Measurements from ENCODE around the gene WFS1.

WFS1 gene

DNA sequence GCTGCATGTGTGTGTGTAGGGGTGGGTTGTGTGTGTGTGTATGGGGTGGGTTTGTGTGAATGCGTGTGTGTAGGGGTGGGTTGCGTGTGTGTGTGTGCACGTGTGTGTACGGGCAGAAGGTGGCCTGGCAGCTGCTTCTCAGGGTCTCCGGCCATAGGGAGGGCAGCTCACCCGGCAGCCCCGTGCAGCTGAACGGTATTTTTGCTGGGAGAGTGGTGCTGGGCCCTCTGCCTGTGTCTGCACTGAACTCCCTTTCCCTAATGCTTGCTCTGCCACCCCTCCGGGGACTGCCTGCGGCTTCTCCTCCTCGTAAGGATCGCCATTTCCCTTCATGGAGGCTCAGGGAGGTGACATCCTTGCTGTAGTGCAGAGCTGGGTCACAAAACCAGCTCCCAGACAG lies 30.2 kb downstream of the WFS1 start:
- Histone ChIP-seq H3K27me3 (ENCODE audit: control insufficient read depth, insufficient read depth, low read length) (no peaks in the 10 kb centered on the region), H3K27ac (ENCODE audit: low read length) (no peak overlapping the region), H3K36me3 (ENCODE audit: control insufficient read depth, insufficient read depth, low read length) (peaks cover 33% of the 10 kb centered on the region), H3K9me3 (ENCODE audit: control insufficient read depth, insufficient read depth, low read length) (no peaks in the 10 kb centered on the region), H3K4me1 (ENCODE audit: control insufficient read depth, insufficient read depth, low read length) (no peaks in the 10 kb centered on the region), H3K4me3 (ENCODE audit: low read length) (no peak overlapping the region)
- no peak for DNase-seq (ENCODE audit: low read depth, low spot score)
- 100% methylated on average over 2 of the region's 12 CpGs for WGBS (ENCODE audit: insufficient coverage, insufficient read length)

DNA sequence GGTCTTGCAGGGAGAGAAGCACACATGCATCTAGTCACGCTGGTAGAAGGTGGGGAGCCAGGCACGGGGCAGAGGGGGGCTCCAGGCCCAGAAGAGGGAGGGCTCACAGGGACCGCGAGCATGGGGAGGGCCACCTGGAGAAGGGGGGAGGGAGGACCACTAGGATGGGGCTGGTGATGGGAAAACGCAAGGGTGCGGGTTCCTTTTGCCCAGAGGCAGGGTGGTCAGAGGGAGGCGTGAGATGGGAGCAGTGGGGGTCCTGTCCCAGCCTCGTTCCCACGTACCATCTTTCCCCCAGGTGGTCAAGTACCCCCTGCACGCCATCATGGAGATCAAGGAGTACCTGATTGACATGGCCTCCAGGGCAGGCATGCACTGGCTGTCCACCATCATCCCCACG lies 30.7 kb downstream of the WFS1 start:
- 100% methylated on average over 1 of the region's 11 CpGs for WGBS (ENCODE audit: insufficient coverage, insufficient read length)
- Histone ChIP-seq H3K36me3 (ENCODE audit: control insufficient read depth, insufficient read depth, low read length) (peaks cover 29% of the 10 kb centered on the region), H3K4me3 (ENCODE audit: low read length) (no peak overlapping the region), H3K9me3 (ENCODE audit: control insufficient read depth, insufficient read depth, low read length) (no peaks in the 10 kb centered on the region), H3K27me3 (ENCODE audit: control insufficient read depth, insufficient read depth, low read length) (no peaks in the 10 kb centered on the region), H3K4me1 (ENCODE audit: control insufficient read depth, insufficient read depth, low read length) (no peaks in the 10 kb centered on the region), H3K27ac (ENCODE audit: low read length) (no peak overlapping the region)
- no peak for DNase-seq (ENCODE audit: low read depth, low spot score)

DNA sequence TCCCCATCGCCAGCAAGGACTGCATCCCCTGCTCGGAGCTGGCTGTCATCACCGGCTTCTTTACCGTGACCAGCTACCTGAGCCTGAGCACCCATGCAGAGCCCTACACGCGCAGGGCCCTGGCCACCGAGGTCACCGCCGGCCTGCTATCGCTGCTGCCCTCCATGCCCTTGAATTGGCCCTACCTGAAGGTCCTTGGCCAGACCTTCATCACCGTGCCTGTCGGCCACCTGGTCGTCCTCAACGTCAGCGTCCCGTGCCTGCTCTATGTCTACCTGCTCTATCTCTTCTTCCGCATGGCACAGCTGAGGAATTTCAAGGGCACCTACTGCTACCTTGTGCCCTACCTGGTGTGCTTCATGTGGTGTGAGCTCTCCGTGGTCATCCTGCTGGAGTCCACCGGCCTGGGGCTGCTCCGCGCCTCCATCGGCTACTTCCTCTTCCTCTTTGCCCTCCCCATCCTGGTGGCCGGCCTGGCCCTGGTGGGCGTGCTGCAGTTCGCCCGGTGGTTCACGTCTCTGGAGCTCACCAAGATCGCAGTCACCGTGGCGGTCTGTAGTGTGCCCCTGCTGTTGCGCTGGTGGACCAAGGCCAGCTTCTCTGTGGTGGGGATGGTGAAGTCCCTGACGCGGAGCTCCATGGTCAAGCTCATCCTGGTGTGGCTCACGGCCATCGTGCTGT lies 31.5 kb downstream of the WFS1 start:
- no peaks in the 10 kb centered on the region for H3K9me3 ChIP-seq (ENCODE audit: control insufficient read depth, insufficient read depth, low read length)
- peaks cover 26% of the 10 kb centered on the region for H3K36me3 ChIP-seq (ENCODE audit: control insufficient read depth, insufficient read depth, low read length)
- H3K27ac ChIP-seq (ENCODE audit: low read length) = no peak overlapping the region
- no peak for DNase-seq (ENCODE audit: low read depth, low spot score)
- no peaks in the 10 kb centered on the region for H3K4me1 ChIP-seq (ENCODE audit: control insufficient read depth, insufficient read depth, low read length)
- no peaks in the 10 kb centered on the region for H3K27me3 ChIP-seq (ENCODE audit: control insufficient read depth, insufficient read depth, low read length)
- no CpG with 5 or more reads among the region's 35 CpGs for WGBS (ENCODE audit: insufficient coverage, insufficient read length)
- H3K4me3 ChIP-seq (ENCODE audit: low read length) = no peak overlapping the region

DNA sequence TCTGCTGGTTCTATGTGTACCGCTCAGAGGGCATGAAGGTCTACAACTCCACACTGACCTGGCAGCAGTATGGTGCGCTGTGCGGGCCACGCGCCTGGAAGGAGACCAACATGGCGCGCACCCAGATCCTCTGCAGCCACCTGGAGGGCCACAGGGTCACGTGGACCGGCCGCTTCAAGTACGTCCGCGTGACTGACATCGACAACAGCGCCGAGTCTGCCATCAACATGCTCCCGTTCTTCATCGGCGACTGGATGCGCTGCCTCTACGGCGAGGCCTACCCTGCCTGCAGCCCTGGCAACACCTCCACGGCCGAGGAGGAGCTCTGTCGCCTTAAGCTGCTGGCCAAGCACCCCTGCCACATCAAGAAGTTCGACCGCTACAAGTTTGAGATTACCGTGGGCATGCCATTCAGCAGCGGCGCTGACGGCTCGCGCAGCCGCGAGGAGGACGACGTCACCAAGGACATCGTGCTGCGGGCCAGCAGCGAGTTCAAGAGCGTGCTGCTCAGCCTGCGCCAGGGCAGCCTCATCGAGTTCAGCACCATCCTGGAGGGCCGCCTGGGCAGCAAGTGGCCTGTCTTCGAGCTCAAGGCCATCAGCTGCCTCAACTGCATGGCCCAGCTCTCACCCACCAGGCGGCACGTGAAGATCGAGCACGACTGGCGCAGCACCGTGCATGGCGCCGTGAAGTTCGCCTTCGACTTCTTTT lies 32.2 kb downstream of the WFS1 start:
- no peak overlapping the region for H3K4me3 ChIP-seq (ENCODE audit: low read length)
- no peak overlapping the region for H3K27ac ChIP-seq (ENCODE audit: low read length)
- H3K36me3 ChIP-seq (ENCODE audit: control insufficient read depth, insufficient read depth, low read length) = peaks cover 26% of the 10 kb centered on the region
- WGBS (ENCODE audit: insufficient coverage, insufficient read length) = no CpG with 5 or more reads among the region's 55 CpGs
- no peak for DNase-seq (ENCODE audit: low read depth, low spot score)
- no peaks in the 10 kb centered on the region for H3K9me3 ChIP-seq (ENCODE audit: control insufficient read depth, insufficient read depth, low read length)
- no peaks in the 10 kb centered on the region for H3K4me1 ChIP-seq (ENCODE audit: control insufficient read depth, insufficient read depth, low read length)
- no peaks in the 10 kb centered on the region for H3K27me3 ChIP-seq (ENCODE audit: control insufficient read depth, insufficient read depth, low read length)

DNA sequence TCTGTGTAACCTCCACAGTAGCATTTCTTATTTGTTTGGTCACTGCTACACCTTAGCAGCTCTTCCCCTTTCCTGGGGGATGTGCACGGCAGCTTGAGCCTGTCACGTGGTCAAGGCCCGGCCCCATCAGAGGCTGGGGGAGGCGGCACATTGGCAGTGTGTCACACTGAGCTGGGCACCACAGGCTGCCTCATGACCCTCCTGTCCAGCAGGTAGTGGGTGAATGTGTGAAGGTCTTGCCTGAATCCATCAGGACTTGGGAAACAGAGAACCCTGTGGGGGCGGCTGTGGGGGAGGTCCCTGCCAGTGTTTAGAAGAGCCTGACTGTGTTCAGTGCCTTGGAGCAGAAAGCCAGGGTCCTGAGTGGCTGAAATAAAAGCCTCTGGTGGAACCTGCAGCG lies 33.2 kb downstream of the WFS1 start:
- H3K4me3 ChIP-seq (ENCODE audit: low read length) = no peak overlapping the region
- peaks cover 26% of the 10 kb centered on the region for H3K36me3 ChIP-seq (ENCODE audit: control insufficient read depth, insufficient read depth, low read length)
- DNase-seq (ENCODE audit: low read depth, low spot score) = no peak
- H3K9me3 ChIP-seq (ENCODE audit: control insufficient read depth, insufficient read depth, low read length) = no peaks in the 10 kb centered on the region
- no CpG with 5 or more reads among the region's 6 CpGs for WGBS (ENCODE audit: insufficient coverage, insufficient read length)
- no peaks in the 10 kb centered on the region for H3K4me1 ChIP-seq (ENCODE audit: control insufficient read depth, insufficient read depth, low read length)
- no peaks in the 10 kb centered on the region for H3K27me3 ChIP-seq (ENCODE audit: control insufficient read depth, insufficient read depth, low read length)
- H3K27ac ChIP-seq (ENCODE audit: low read length) = no peak overlapping the region

DNA sequence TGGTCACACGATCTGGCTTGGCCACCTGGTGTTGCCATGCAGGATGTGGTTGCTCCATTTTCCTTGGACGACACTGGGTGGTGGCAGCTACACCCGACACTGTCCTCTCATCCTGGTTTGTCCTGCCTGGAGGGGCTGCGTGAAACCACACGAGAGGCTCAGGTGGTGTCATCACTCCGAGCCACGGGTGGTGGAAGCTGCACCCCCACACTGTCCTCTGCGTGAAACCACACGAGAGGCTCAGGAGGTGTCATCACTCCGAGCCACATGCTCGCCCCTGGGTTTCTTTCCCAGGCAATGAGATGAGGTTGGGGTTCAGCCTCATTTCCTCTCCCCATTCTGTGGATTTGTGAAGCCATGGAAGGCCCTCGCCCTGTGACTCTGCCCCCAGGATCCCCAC lies 34.3 kb downstream of the WFS1 start:
- Histone ChIP-seq H3K27ac (ENCODE audit: low read length) (no peak overlapping the region), H3K4me1 (ENCODE audit: control insufficient read depth, insufficient read depth, low read length) (no peaks in the 10 kb centered on the region), H3K27me3 (ENCODE audit: control insufficient read depth, insufficient read depth, low read length) (no peaks in the 10 kb centered on the region), H3K4me3 (ENCODE audit: low read length) (no peak overlapping the region), H3K9me3 (ENCODE audit: control insufficient read depth, insufficient read depth, low read length) (no peaks in the 10 kb centered on the region), H3K36me3 (ENCODE audit: control insufficient read depth, insufficient read depth, low read length) (peaks cover 26% of the 10 kb centered on the region)
- no peak for DNase-seq (ENCODE audit: low read depth, low spot score)
- WGBS (ENCODE audit: insufficient coverage, insufficient read length) = no CpG with 5 or more reads among the region's 12 CpGs

DNA sequence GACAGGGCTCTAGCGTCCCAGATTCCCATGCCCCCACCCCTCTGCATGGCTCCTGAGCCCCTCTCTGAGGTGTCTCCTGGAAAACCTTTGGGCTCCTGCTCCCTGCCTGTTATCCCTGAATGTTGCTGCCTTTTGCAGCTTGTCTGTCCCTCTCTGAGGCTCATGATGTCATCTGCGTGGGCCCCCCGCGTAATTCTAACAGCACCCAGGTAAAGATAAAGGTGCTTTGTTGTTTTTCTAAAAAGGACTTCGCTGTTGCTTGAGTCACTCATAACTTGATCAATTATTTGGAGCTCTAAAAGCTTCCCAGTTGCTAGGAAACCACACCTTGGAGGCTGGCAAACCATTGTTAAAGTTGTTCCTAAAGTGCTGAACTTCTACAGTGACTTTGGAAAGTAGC lies 36.6 kb downstream of the WFS1 start:
- Histone ChIP-seq H3K27me3 (ENCODE audit: control insufficient read depth, insufficient read depth, low read length) (peaks cover 3% of the 10 kb centered on the region; the same call in 1 of the 2 replicates), H3K27ac (ENCODE audit: low read length) (no peak overlapping the region), H3K4me3 (ENCODE audit: low read length) (no peak overlapping the region), H3K9me3 (ENCODE audit: control insufficient read depth, insufficient read depth, low read length) (no peaks in the 10 kb centered on the region), H3K4me1 (ENCODE audit: control insufficient read depth, insufficient read depth, low read length) (no peaks in the 10 kb centered on the region), H3K36me3 (ENCODE audit: control insufficient read depth, insufficient read depth, low read length) (peaks cover 17% of the 10 kb centered on the region)
- WGBS (ENCODE audit: insufficient coverage, insufficient read length) = no CpG with 5 or more reads among the region's 5 CpGs
- DNase-seq (ENCODE audit: low read depth, low spot score) = no peak

DNA sequence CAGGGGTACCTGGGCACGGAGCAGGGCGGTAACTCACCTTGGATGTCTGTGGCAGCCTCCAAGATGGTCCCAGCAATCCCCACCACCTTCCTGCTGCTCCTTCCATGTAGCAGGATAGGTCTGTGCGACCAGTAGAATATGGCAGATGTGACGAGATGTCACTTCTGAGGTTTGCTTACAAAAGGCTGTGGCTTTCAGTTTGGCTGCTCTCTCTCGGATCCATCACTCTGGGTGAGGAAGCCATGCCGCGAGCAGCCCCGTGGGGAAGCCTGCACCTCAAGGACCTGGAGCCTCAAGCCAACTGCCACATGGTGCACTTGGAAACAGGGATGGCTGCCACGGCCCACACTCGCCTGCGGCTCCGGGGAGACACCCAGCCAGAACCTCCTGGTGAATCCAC lies 37.6 kb downstream of the WFS1 start:
- no CpG with 5 or more reads among the region's 12 CpGs for WGBS (ENCODE audit: insufficient coverage, insufficient read length)
- peaks cover 3% of the 10 kb centered on the region; the same call in 1 of the 2 replicates for H3K27me3 ChIP-seq (ENCODE audit: control insufficient read depth, insufficient read depth, low read length)

DNA sequence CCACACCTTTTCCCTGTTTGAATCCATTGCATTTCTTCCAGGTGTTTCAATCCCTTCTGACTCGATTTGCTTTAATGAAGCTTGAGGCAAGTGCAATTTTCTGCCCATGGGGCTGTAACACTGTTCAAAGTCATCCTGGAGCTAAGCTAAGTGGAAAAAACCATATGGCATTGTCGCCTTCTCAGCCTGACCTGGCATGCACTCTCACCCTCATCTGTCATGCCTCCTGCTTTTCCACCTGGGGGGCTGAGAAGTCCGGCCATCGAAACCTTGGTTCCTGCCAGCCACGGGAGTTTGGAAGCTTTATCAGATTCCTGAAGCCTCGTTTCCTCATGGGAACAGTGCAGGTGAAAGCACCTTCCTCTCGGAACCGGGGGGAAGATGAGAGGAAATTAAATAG lies 38.2 kb downstream of the WFS1 start:
- peaks cover 5% of the 10 kb centered on the region for H3K36me3 ChIP-seq (ENCODE audit: control insufficient read depth, insufficient read depth, low read length)
- no peak for DNase-seq (ENCODE audit: low read depth, low spot score)
- no peaks in the 10 kb centered on the region for H3K9me3 ChIP-seq (ENCODE audit: control insufficient read depth, insufficient read depth, low read length)
- H3K27ac ChIP-seq (ENCODE audit: low read length) = no peak overlapping the region
- no peaks in the 10 kb centered on the region for H3K4me1 ChIP-seq (ENCODE audit: control insufficient read depth, insufficient read depth, low read length)
- WGBS (ENCODE audit: insufficient coverage, insufficient read length) = no CpG with 5 or more reads among the region's 8 CpGs
- no peak overlapping the region for H3K4me3 ChIP-seq (ENCODE audit: low read length)
- H3K27me3 ChIP-seq (ENCODE audit: control insufficient read depth, insufficient read depth, low read length) = peaks cover 3% of the 10 kb centered on the region; the same call in 1 of the 2 replicates

More for the DNA sequence above, 37.6 kb downstream of the WFS1 start:
- DNase-seq (ENCODE audit: low read depth, low spot score) = no peak
- Histone ChIP-seq H3K36me3 (ENCODE audit: control insufficient read depth, insufficient read depth, low read length) (peaks cover 8% of the 10 kb centered on the region), H3K4me1 (ENCODE audit: control insufficient read depth, insufficient read depth, low read length) (no peaks in the 10 kb centered on the region), H3K4me3 (ENCODE audit: low read length) (no peak overlapping the region), H3K9me3 (ENCODE audit: control insufficient read depth, insufficient read depth, low read length) (no peaks in the 10 kb centered on the region), H3K27ac (ENCODE audit: low read length) (no peak overlapping the region)

DNA sequence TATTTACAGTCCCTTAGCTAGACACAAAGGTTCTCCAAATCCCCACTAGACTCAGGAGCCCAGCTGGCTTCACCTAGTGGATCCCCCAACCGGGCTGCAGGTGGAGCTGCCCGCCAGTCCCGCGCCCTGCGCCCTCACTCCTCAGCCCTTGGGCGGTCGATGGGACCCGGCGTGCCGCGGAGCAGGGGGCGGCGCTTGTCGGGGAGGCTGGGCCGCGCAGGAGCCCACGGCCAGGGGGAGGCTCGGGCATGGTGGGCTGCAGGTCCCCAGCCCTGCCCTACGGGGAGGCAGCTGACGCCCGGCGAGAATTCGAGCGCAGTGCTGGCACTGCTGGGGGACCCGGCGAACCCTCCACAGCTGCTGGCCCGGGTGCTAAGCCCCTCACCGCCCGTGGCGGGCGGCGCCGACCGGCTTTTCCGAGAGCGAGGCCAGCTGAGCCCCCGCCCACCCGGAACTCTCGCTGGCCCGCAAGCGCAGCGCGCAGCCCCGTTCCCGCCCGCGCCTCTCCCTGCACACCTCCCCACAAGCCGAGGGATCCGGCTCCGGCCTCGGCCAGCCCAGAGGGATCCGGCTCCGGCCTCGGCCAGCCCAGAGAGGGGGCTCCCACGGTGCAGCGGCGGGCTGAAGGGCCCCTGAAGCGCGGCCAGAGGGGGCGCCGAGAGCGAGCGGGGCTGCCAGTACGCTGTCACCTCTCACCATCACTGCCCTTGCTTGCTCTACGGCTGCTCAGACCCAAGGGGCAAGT lies 39.4 kb downstream of the WFS1 start:
- Histone ChIP-seq H3K9me3 (ENCODE audit: control insufficient read depth, insufficient read depth, low read length) (no peaks in the 10 kb centered on the region), H3K4me3 (ENCODE audit: low read length) (peak overlapping the region; percentile 53; the same call in 1 of the 2 replicates), H3K4me1 (ENCODE audit: control insufficient read depth, insufficient read depth, low read length) (no peaks in the 10 kb centered on the region), H3K27ac (ENCODE audit: low read length) (no peak overlapping the region), H3K36me3 (ENCODE audit: control insufficient read depth, insufficient read depth, low read length) (peaks cover 1% of the 10 kb centered on the region; the same call in 1 of the 2 replicates), H3K27me3 (ENCODE audit: control insufficient read depth, insufficient read depth, low read length) (peaks cover 3% of the 10 kb centered on the region; the same call in 1 of the 2 replicates)
- DNase-seq (ENCODE audit: low read depth, low spot score) = no peak
- WGBS (ENCODE audit: insufficient coverage, insufficient read length) = no CpG with 5 or more reads among the region's 65 CpGs
